ENCODE results near the gene CRHBP.
"Not testable (repeated sequence)": the region's sequence is repeated elsewhere in the genome, so short reads cannot be mapped to it uniquely, and the experiment has no call there.

CRHBP gene

DNA sequence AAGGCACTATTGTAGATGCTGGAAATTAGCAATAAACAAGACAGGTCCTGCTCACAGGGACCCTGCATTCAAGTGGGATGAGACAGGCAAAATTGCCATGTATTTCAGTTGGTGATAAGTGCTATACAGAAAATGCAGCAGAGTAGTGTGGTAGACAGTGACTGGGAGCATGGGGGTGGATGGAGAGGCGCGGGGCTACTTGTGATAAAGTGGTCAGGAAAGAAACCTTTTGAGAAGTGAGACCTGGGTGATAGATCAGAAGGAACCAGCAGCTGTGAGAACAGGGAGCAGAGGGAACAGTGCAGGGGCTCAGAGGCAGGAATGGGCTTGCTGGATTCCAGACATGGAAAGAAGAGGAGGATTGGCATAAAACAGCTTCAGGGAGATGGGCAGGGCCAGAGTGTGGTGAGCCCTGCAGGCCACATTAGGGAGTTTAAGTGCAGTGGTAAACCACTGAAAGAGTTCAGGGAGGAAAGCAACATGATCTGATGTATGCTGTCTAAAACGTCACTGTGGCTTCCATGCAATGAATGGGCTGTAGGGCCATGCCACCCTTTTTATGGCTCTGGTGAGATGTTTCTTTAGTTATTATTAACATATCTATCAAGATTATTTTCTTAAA is 7.3 kb downstream of the CRHBP start:
- no peak for DNase-seq

DNA sequence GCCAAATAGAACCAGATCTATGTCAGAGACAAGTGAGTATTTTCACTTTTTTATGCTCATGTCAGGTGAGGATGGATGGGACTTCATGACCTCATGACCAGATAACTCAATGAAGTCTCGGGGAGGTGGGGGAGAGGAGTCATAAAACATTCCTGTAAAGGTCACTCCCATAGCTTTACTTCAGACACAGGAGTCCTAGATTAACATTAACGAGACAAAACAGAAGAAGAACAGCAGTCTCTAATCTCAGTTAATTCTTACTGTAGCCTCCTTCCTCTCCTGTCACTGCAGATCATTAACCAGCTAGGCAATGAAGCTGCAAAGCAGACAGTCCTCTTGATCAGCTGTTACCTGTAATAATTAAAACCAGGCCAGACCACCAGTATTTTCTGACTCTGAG is 11.2 kb downstream of the CRHBP start:
- no peak for DNase-seq

DNA sequence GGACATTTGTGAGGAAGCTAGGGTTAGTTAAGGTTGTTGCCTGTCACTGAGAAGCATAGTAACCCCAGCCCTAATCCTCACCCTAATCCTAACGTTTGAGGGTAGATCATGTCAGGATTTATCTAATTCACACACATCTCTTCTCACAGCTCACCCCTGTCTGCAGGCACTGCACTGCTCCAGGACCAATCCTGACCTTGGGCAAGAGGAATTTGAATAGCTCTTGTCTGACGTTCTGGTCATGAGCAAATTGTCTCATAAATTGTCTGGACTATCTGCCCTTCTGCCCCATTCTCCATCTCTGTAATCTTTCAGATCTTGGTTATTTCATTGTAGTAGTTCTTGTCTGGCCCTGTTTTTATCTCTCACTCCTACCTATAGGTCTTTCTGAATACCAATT is 18.7 kb downstream of the CRHBP start:
- DNase-seq = no peak

DNA sequence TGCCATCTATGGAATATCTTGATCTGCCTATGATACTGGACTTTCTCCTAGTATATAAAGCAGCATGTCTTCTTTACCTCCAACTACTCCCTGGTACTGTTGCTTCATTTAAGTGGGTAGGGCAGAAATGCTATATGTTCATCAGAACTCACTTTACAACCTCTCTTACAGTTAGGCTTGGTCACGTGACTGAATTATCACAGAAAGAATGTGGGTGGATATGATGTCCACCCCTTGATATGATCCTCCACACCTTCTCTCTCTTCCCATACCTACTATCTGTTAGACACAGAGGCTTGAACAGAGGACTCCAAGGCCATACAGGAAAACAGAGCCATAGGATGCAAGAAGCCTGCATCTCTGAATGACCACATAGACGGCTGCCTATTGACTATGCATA is 19.8 kb downstream of the CRHBP start:
- no peak for DNase-seq

DNA sequence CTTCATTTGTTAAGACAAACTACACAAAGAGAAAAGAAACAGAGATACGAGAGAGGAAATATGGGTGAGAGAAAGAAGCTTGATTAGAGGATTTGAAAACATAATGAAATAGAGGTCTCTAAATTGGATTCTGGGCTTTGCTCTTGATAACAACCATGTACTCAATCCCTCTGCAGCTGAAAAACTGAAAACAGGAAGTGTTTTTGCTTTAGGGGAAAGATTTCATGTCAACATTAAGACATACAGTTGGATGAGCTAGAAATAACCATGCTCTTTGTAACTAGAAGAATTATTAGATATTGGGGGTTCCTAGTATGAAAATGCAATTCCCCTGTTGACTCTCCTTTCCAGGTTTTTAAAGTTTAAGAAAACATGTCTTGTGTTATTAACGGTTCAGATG is 21.9 kb downstream of the CRHBP start:
- no peak for DNase-seq

DNA sequence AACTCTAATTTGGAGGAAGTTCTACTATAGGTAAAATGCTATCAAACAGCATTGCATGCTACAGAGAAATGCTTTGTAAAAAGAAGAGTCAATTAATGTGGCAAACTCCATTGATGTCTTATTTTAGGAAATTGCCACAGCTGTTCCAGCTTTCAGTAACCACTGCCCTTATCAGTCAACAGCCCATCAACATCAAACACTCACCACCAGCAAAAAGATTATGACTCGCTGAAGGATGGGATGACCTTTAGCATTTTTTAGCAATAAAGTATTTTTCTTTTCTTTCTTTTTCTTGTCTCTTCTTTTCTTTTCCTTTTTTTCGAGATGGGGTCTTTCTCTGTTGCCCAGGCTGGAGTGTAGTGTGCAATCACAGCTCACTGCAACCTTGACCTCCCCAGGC is 26.0 kb downstream of the CRHBP start:
- DNase-seq = no peak

DNA sequence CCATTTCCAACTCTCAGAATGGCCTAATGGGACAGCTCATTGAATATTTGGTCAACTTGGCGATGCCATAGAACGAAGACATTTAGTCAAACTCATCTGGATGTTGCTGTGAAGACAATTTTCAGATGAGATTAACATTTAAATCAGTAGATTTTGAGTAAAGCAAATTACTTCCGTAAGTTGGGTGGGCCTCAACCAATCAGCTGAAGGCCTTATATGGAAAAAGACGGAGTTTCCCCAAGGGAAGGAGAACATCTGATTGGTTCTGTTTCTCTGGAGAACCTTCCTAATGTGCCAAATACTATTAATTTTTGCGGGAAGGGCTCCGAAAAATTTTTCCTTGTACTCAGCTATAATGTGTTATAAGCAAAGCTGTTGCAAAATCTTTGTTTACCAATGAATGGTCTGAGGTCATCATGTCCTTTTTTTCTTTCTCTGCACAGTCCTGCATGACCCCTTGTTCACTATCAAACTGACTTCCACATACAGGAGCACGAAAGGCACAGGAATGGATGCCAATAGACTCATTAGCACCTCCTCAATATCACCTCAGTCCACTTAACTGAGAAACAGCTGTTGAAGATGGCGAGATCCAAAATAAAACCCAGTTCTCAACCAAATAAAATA is 27.8 kb downstream of the CRHBP start:
- no peak for DNase-seq

DNA sequence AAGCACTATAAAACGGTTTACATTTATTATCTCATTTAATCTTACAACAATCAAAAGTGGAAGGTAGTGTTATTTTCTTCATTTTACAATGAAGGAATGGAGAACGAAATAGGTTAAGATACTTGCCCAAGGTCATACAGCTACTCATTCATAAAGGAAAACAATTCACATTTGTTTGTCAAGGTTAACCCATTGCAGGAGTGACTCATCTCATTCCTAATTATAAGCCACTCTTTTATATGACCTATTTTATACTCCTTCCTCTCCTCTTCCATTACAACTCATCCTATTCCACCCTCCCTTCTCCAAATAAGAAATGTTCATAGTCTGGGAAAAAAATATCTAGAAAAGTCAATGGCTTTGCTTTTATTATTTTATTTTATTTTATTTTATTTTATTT is 29.6 kb downstream of the CRHBP start:
- no peak for DNase-seq

DNA sequence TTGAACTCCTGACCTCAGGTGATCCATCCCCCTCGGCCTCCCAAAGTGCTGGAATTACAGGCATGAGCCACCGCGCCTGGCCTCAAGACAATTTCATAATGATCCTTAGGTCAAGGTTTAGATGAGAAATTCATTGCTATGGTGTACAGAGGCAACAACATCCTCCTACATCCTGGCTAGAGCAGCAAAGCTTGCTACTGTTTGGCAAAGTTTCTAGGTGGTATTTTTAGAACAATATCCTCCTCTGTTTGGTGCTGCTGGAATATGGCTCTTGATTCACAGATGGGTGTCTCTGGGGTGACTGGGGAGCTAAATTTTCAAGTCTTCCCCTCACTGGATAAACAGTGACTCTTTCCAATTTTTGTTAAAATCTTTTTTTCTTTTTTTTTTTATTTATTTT is 30.6 kb downstream of the CRHBP start:
- no peak for DNase-seq

DNA sequence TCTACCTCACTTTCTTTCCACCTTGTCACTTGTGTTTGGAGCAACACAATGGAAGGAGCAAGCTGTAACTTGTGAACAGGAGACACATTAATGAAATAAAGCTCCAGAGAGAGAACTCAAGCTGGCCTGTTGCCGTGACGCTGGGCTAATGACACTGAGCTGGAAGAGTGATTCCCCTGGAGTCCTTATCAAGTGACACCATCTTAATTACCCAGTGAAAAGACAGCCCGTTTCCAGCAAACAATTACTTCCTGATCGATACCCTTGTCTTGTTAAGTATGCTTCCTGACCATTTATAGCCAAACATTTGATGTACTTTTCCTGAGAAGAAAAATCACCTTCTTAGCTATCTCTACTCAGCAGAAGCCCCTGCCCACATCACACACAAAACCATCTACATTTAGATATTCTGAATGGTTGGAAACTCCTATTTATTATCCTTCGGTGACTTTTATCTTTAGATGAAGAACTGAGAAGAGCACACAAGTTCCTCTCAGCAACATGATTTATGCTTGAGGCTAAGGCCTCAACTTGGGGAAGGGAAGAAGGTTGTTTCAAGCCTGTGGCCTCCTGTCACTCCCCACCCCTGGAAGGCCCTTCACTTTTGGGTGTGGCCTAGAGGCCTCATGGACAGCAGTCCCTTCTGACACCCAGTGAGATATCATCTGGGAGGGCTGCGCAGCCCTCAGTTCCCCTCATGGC is 34.1 kb downstream of the CRHBP start:
- no peak for DNase-seq

DNA sequence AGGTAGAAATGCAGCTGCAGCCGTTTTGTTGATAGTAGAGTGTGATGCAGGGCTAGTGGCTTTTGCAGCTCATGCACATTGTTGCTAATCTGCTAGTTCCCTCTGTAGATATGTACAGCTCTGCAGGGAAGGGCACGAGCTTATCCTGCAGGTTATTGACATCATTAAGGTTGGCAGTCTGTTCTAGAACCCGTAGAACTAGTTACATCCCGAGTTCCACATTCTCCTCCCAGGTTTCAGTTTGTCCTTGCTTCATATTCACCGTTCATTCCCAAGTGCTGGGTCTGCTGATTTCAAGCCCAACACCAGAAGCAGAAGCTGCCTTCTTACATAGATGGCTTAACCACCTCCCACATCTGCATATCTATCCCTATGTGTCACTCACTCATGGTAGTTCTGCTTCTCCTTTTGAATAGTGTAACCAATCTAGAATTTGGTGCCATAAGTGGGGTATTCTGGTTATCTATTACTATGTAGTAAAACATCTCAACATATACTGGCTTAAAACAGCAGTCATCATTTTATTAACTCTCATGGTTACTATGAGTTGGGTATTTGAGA is 38.1 kb downstream of the CRHBP start:
- no peak for DNase-seq

DNA sequence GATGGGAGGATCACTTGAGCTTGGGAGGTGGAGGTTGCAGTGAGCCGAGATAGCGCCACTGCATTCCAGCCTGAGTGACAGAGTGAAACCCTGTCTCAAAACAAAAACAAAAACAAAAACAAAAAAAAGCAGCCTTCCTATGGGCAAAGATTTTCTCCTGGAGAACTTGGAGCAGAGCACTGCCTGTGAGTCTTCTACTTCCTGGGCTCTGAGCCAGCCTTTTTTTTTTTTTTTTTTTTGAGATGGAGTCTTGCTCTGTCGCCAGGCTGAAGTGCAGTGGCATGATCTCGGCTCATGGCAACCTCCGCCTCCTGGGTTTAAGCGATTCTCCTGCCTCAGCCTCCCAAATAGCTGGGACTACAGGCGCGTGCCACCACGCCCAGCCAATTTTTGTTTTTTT is 40.6 kb downstream of the CRHBP start:
- DNase-seq = not testable (repeated sequence)

DNA sequence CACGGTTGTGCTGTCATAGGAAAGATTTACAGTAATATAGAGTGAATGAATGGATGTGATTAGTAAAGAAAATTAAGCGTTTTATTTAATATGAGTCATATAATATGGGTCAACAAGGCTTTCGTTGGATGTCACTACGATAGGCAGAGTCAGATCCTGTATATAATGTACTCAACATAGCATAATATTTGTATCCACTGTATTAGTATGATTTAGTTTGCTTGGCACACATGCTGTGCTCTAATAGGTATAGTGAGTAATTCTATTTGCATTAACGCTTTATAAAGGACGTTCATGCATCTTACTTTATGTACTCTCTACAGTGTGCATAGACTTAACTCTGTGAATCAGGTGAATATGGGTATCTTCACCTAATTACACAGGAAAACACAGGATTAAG is 41.5 kb downstream of the CRHBP start:
- no peak for DNase-seq

DNA sequence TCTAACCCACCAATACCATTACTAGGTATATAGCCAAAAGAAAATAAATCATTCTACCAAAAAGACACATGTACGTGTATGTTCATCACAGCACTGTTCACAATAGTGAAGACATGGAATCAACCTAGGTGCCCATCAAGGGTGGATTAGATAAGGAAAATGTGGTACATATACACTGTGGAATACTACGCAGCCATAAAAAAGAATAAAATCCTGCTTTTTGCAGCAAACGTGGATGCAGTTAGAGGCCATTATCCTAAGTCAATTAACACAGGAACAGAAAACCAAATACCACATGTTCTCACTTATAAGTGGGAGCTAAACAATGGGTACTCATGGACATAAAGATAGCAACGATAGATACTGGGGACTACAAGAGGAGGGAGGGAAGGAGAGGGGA is 45.4 kb downstream of the CRHBP start:
- not testable (repeated sequence) for DNase-seq

DNA sequence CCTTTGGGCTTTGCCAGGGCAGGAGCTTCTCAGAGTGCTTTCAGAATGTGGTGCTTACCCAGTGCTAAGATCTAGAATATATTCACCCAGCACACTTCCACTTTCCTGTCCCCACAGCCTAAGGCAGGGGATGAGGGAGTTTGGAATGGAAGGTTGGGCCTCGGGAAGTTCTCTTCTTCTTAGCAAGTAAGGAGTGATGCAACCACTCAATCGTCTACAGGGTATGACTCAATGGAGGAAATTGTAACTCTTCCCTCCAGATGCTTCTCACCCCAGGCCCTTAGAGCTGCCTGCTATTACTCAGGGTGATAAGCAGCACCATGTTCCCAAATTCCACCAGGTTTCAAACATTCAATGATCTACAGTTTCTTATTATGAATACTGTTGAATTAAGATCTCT is 46.6 kb downstream of the CRHBP start:
- DNase-seq = no peak

DNA sequence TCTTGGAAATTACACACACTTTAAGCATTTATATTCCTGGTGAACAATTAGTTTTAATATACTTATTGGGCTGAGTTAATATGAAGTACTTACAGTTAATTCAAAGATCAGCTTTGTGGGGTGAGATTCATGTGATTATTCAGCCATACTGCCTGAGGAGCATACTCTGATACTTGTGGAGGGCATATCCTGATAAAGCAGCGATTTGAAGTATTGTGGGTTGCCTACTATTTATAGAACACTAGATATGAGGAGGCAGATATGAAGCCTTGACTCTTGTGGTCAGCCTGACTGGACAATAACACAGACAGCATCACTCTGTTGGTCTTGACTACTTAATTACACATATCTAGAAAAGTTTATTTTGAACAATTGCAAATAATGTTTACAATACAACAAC is 50.4 kb downstream of the CRHBP start:
- no peak for DNase-seq

DNA sequence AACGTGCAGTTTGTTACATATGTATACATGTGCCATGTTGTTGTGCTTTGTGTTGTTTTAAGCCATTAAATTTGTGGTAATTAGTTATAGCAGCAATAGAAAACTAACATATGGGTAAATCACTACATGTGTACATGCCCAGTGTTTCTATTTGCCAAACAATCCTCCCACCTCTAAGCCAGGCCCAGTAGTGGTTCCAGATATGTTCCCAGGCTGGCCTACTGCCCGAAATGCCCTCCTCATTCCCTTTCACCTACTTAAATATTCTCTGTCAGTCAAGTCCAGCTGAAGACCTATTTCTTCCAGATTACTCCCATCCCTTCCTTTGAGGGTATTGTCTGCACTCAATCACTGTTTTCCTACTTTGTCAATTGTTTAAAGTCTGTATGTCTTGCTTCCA is 53.3 kb downstream of the CRHBP start:
- DNase-seq = no peak

DNA sequence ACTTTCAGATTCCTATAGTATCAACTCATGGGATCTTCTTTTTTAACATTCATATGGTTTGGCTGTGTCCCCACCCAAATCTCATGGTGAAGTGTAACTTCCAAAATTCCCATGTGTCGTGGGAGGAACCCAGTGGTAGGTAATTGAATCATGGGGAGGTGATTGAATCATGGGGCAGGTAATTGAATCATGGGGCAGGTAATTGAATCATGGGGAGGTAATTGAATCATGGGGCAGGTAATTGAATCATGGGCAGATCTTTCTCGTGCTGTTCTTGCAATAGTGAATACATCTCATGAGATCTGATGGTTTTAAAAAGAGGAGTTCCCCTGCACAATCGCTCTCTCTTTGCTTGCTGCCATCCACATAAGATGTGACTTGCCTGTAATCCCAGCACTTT is 55.6 kb downstream of the CRHBP start:
- no peak for DNase-seq

DNA sequence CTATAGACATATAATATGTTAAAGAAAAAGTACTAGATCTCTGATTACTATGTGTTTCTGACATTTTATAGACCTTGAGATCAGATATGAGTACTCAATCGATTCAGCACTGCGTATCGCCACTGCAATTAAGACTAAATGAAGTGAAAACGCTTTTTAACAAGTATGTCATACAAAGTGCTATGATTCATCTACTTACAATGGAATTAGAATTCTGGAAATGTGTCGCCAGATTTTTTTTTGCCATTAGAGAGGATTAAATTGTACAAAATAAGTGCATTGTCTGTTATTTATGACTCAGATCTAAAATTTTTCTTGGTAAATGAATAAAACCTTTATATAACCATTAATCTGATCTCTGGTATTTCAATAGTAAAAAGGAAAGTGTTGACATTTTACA is 57.4 kb downstream of the CRHBP start:
- no peak for DNase-seq

DNA sequence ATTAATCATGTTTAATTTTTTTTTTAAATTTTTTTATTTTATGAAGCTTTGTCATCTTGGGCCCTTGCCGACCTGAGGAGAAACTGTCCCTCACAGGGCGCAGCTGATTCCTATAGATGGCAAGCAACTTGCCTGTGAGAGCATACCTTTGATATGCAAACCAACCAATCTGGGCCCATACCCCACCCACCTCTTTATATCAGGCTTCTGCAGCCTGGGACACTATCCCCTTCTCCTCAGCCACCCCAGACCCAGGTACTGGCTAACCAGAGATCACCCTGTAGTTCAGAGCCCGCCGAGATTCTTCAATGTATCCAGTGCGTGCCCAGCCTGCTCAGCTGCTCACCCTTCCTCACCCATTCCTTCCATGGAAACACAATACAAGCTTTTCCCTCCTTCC is 58.7 kb downstream of the CRHBP start:
- DNase-seq = no peak

DNA sequence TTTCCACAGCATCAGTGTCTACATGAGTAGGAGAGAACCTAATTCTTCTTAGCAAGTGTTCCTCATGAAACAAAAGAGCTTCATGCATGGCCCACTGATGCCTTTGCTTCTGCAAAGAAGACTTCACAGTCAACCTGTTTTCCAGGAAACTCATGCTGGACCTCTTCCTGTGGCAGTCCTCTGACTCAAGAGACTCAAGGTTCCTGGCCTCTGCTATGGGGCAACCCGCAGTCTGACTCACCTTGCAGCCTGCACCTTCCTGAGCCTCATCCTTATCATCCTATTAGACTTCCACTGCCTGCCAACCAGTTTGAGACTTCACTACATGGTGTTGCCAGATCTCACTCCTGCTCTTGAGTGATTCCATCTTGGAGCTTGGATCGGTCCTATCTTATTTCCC is 59.8 kb downstream of the CRHBP start:
- no peak for DNase-seq

DNA sequence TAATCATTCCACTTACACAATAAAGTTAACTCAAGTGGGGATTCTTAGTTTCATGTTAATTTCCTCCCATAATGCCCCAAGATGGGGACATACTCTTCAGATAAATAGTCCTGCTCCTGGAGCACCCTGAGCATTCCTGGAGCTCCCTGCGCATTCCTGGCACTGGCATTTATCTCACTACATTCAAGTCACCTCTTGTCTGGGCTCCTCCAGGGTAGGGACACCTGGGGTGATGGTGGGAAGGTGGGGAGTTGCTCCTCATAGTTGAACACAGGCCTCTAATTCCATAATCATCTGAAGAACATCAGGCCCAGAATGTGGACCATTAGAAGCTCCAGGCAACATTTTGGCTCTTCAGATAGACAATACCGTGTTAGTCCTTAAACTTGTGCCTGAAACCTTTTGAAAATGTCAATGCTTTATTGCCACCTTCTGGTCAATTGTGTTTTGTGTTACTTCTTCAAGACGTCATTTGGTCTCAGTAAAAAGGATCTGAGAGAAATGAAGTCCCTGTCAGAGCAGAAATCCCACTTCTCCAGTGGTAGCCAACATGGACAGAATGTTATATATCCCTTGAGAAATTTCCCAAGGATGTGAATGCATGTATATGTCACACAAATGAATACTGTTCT is 63.2 kb downstream of the CRHBP start:
- no peak for DNase-seq

DNA sequence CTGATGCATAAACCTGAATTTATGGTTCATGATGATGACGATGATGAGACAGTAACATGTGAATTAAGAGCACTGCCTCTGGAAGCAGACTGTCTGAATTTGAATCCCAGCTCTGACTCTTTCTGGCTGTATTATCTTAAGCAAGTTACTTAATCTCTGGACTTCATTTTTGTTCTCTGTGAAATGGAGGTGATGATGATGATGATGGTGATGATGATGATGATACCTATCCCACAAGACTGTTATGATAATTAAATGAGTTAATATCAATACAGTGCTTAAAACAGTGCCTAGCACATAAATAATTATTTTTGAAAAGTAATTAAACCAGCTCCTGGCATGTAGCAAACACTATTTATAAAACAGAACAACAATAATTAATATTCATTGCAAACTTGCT is 64.1 kb downstream of the CRHBP start:
- DNase-seq = no peak

DNA sequence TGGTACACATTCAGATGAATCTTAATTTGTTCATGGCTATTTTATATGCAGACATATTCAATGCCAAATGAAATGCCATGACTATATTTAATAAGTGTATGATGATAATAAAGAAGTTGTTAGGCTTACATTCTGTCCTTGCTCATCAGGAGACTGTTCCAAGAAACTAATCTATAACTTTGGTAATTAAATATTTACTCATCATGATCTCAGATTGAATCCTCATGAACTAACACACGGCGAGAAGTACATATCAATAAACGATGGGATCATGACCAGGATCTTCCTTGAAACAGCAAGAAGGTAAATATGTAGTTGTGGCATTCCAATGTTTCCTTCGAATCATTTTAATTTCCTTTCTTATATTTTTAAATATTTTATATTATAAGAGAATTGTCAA is 64.8 kb downstream of the CRHBP start:
- DNase-seq = no peak
